ENCODE data around the gene PRSS50.

PRSS50 gene

GRCh38 chr3:46737329-46737731 lies 19.7 kb upstream of the PRSS50 start:
- DNase-seq (ENCODE audit: low read depth in 1 of 2, low spot score in 1 of 2) = no peak
- in situ Hi-C loops (cut with HindIII; ENCODE audit: low pct_unique_long_range_greater_than_20kb, low sequenced_read_pairs) = no loop called here
- TF ChIP-seq JUND (IDR thresholded peaks at IDR 0.05; ENCODE audit: low read depth) = no peak

GRCh38 chr3:46736006-46736872 lies 18.6 kb upstream of the PRSS50 start:
- in situ Hi-C loops (cut with HindIII; ENCODE audit: low pct_unique_long_range_greater_than_20kb, low sequenced_read_pairs) = no loop called here
- DNase-seq (ENCODE audit: low read depth in 1 of 2, low spot score in 1 of 2) = no peak
- TF ChIP-seq JUND (IDR thresholded peaks at IDR 0.05; ENCODE audit: low read depth) = no peak

GRCh38 chr3:46734773-46735172 lies 17.1 kb upstream of the PRSS50 start:
- in situ Hi-C loops (cut with HindIII; ENCODE audit: low pct_unique_long_range_greater_than_20kb, low sequenced_read_pairs) = no loop called here
- no peak for DNase-seq (ENCODE audit: low read depth in 1 of 2, low spot score in 1 of 2)
- no peak for TF ChIP-seq JUND (IDR thresholded peaks at IDR 0.05; ENCODE audit: low read depth)

GRCh38 chr3:46733026-46733800 lies 15.5 kb upstream of the PRSS50 start:
- no peak for TF ChIP-seq JUND (IDR thresholded peaks at IDR 0.05; ENCODE audit: low read depth)
- DNase-seq (ENCODE audit: low read depth in 1 of 2, low spot score in 1 of 2) = peak in 1 of 2 experiments; percentile 11
- in situ Hi-C loops (cut with HindIII; ENCODE audit: low pct_unique_long_range_greater_than_20kb, low sequenced_read_pairs) = no loop called here

- in situ Hi-C loops (cut with HindIII; ENCODE audit: low pct_unique_long_range_greater_than_20kb, low sequenced_read_pairs) = no loop called here
- TF ChIP-seq JUND (IDR thresholded peaks at IDR 0.05; ENCODE audit: low read depth) = no peak
- no peak for DNase-seq (ENCODE audit: low read depth in 1 of 2, low spot score in 1 of 2)
These were observed 14.1 kb upstream of the PRSS50 start for GRCh38 chr3:46731795-46732194.

- no peak for TF ChIP-seq JUND (IDR thresholded peaks at IDR 0.05; ENCODE audit: low read depth)
- in situ Hi-C loops (cut with HindIII; ENCODE audit: low pct_unique_long_range_greater_than_20kb, low sequenced_read_pairs) = no loop called here
- DNase-seq (ENCODE audit: low read depth in 1 of 2, low spot score in 1 of 2) = no peak
These were observed 13.2 kb upstream of the PRSS50 start for GRCh38 chr3:46730819-46731218.

- no peak for DNase-seq (ENCODE audit: low read depth in 1 of 2, low spot score in 1 of 2)
- TF ChIP-seq JUND (IDR thresholded peaks at IDR 0.05; ENCODE audit: low read depth) = no peak
- in situ Hi-C loops (cut with HindIII; ENCODE audit: low pct_unique_long_range_greater_than_20kb, low sequenced_read_pairs) = no loop called here
These were observed 11.4 kb upstream of the PRSS50 start for GRCh38 chr3:46729038-46729437.

GRCh38 chr3:46725621-46726314 lies 8.1 kb upstream of the PRSS50 start:
- in situ Hi-C loops (cut with HindIII; ENCODE audit: low pct_unique_long_range_greater_than_20kb, low sequenced_read_pairs) = no loop called here
- no peak for TF ChIP-seq JUND (IDR thresholded peaks at IDR 0.05; ENCODE audit: low read depth)
- no peak for DNase-seq (ENCODE audit: low read depth in 1 of 2, low spot score in 1 of 2)

- DNase-seq (ENCODE audit: low read depth in 1 of 2, low spot score in 1 of 2) = no peak
- no peak for TF ChIP-seq JUND (IDR thresholded peaks at IDR 0.05; ENCODE audit: low read depth)
- in situ Hi-C loops (cut with HindIII; ENCODE audit: low pct_unique_long_range_greater_than_20kb, low sequenced_read_pairs) = no loop called here
These were observed 6.8 kb upstream of the PRSS50 start for GRCh38 chr3:46724424-46724823.

- in situ Hi-C loops (cut with HindIII; ENCODE audit: low pct_unique_long_range_greater_than_20kb, low sequenced_read_pairs) = no loop called here
- no peak for TF ChIP-seq JUND (IDR thresholded peaks at IDR 0.05; ENCODE audit: low read depth)
- DNase-seq (ENCODE audit: low read depth in 1 of 2, low spot score in 1 of 2) = no peak
These were observed 4.8 kb upstream of the PRSS50 start for GRCh38 chr3:46722443-46722842.

GRCh38 chr3:46721009-46721408 lies 3.3 kb upstream of the PRSS50 start:
- in situ Hi-C loops (cut with HindIII; ENCODE audit: low pct_unique_long_range_greater_than_20kb, low sequenced_read_pairs) = no loop called here

GRCh38 chr3:46719735-46720271 lies 2.1 kb upstream of the PRSS50 start:
- DNase-seq (ENCODE audit: low read depth in 1 of 2, low spot score in 1 of 2) = no peak
- in situ Hi-C loops (cut with HindIII; ENCODE audit: low pct_unique_long_range_greater_than_20kb, low sequenced_read_pairs) = no loop called here
- TF ChIP-seq JUND (IDR thresholded peaks at IDR 0.05; ENCODE audit: low read depth) = no peak

More at GRCh38 chr3:46721009-46721408, 3.3 kb upstream of the PRSS50 start:
- TF ChIP-seq JUND (IDR thresholded peaks at IDR 0.05; ENCODE audit: low read depth) = no peak
- DNase-seq (ENCODE audit: low read depth in 1 of 2, low spot score in 1 of 2) = no peak
